GM21526 (cell line): Measurements from ENCODE around the gene SGPL1.
"Not testable (repeated sequence)": the region's sequence is repeated elsewhere in the genome, so short reads cannot be mapped to it uniquely, and the experiment has no call there.

Experiments
- ATAC-seq: cut with Tn5 transposase; IDR thresholded peaks from one replicate; pipeline ENCODE4 v1.9.1; 2021; ENCODE audit warnings: moderate library complexity; ENCODE audit not compliant: unreplicated experiment, low FRiP score

SGPL1 gene

GRCh38 chr10:70815504-70816219 is at the start of gene SGPL1:
SGPL1 (plus strand) TSS chr10:70815948; CDS start chr10:70816854, 906 bp downstream.
- peak; percentile 84 for ATAC-seq

- ATAC-seq, result not testable (repeated sequence)
These were observed 47.6 kb upstream of the SGPL1 start for GRCh38 chr10:70768026-70768685.

- no peak for ATAC-seq
These were observed 46.6 kb upstream of the SGPL1 start for GRCh38 chr10:70769121-70769520.

GRCh38 chr10:70770001-70770400 is 45.7 kb upstream of the SGPL1 start:
- no peak for ATAC-seq

- ATAC-seq, result not testable (repeated sequence)
These were observed 45.2 kb upstream of the SGPL1 start for GRCh38 chr10:70770516-70770915.

- no peak for ATAC-seq
These were observed 44.2 kb upstream of the SGPL1 start for GRCh38 chr10:70771311-70772194.

- ATAC-seq, result no peak
These were observed 43.1 kb upstream of the SGPL1 start for GRCh38 chr10:70772627-70773026.

- no peak for ATAC-seq
These were observed 42.3 kb upstream of the SGPL1 start for GRCh38 chr10:70773461-70773860.

- ATAC-seq, result no peak
These were observed 41.6 kb upstream of the SGPL1 start for GRCh38 chr10:70773965-70774809.

GRCh38 chr10:70774810-70775678 is 40.7 kb upstream of the SGPL1 start:
- ATAC-seq, result no peak

- no peak for ATAC-seq
These were observed 39.9 kb upstream of the SGPL1 start for GRCh38 chr10:70775679-70776454.

- ATAC-seq, result no peak
These were observed 39.2 kb upstream of the SGPL1 start for GRCh38 chr10:70776455-70777005.

GRCh38 chr10:70777063-70777875 is 38.5 kb upstream of the SGPL1 start:
- ATAC-seq, result no peak

- ATAC-seq, result no peak
These were observed 37.4 kb upstream of the SGPL1 start for GRCh38 chr10:70778267-70778924.

- ATAC-seq, result no peak
These were observed 36.7 kb upstream of the SGPL1 start for GRCh38 chr10:70779088-70779487.

GRCh38 chr10:70779511-70780369 is 36.0 kb upstream of the SGPL1 start:
- no peak for ATAC-seq
